T1000 (cell line): ENCODE measurements around the gene PHF2.

ENCODE experiments used
- DNase-seq: peaks from one replicate; lab custom pipeline; 2025; ENCODE audit warnings: mixed read lengths; lab: John Stamatoyannopoulos, UW

PHF2 gene

DNA sequence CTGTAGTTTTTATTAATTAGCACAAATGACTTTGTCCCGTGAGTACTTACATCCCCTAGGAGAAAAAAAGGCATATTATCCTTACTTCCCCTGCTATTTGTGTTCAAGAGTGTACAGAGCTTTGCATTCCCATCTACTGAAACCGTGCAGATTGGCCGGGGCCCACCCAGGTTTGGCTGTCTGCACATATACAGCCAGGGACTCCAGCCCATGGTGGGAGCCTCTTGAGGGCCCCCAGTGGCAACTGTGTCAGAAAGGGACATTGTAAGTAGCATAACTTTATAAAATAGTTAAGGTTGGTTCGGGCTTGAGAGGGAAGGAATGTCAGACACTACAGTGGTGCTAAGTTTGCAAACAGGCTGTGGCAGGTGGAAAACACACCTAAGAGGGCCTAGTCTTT lies 24.7 kb downstream of the PHF2 start:
- no peak for DNase-seq

- no peak for DNase-seq
Observed at GRCh38 chr9:93601666-93602065, 25.3 kb downstream of the PHF2 start.

DNA sequence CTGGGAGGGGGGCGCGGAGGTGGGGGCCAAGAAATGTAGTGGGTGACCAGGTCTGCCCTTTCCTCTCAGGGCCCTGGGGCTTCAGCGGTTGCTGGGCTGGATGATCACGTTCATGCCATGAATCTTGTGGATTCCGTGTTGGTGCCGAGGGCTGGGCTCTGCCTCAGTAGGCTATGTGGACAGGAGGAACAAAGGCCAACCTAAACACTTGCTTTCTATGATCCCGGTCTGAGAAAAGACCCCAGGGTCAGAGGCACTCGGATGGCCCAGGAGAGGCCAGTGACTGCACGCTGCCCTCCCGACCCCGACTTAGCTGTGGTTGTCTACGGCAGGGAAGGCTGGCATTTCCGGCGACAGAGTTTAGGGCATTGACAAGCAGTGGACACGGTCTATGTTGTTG lies 26.6 kb downstream of the PHF2 start:
- no peak for DNase-seq

- no peak for DNase-seq
Observed at GRCh38 chr9:93603906-93604326, 27.5 kb downstream of the PHF2 start.

DNA sequence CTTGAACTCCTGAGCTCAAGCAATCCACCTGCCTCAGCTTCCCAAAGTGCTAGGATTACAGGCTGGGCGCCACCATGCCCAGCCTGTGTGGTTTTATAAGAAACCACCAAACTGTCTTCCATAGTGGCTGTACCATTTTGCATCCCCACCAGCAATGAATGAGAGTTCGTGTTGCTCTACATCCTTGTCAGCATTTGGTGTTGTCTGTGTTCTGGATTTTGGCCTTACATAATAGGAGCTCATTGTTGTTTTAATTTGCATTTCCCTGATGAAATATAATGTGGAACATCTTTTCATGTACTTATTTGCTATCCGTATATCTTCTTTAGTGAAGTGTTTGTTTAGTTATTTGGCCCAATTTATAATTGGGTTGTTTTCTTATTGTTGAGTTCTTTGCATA lies 29.8 kb downstream of the PHF2 start:
- DNase-seq = no peak

DNA sequence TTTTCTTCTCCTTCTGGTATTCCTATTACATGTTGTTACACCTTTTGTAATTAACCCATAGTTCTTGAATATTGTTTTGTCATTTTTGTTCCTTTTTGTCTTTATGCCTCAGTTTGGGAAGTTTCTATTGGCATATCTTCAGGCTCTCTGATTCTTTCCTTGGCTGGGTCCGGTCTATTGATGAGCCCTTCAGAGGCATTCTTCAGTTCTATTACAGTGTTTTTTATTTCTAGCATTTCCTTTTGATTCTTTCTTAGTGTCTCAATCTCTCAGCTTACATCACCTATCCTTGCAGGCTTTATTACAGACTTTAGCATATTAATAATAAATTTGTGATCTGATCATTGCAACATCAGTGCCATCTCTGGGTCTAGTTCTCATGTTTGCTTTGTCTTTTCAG lies 33.8 kb downstream of the PHF2 start:
- DNase-seq = no peak

GRCh38 chr9:93612052-93612795 lies 35.8 kb downstream of the PHF2 start:
- DNase-seq = no peak

GRCh38 chr9:93612796-93613154 lies 36.4 kb downstream of the PHF2 start:
- DNase-seq = no peak

DNA sequence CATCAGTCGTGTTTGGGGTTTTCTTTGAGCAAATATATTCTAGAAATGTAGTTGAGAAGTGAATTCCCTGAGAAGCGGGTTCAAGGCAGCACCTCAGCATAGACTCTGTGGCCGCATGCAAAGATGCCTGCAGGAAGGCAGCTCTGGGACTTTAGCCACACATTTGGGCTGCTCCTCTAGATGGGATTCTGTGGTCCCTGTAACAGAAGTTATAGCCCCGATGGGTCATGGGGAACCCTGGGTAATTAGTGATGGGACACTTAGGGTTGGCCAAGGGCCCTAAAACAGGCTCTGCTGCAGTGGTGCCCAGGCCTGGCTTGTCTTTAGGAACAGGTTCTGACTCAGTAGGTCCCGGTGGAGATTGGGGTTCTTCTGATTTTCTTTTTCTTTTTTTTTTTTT lies 36.8 kb downstream of the PHF2 start:
- DNase-seq = no peak

DNA sequence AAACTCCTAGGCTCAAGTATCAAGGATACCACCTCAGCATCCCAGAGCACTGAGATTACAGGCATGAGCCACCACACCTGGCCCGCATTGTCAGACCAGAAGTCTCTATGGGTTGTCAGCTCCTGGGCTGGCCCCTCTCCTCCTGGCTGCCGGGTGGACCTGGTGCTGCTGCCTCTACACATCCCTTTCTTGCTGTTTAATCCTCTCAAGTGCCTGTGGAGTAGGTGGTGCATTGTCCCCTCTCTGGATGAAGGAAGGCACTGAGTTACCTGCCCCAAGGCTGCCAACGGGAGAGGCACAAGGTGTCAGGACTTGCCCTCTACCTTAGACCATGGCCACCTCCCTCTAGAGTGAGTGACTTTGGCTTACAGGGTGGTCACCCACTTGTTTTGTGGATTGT lies 37.4 kb downstream of the PHF2 start:
- DNase-seq = no peak

- DNase-seq = no peak
Observed at GRCh38 chr9:93614830-93615468, 38.6 kb downstream of the PHF2 start.

- DNase-seq = no peak
Observed at GRCh38 chr9:93616044-93616443, 39.7 kb downstream of the PHF2 start.

- no peak for DNase-seq
Observed at GRCh38 chr9:93617273-93617672, 40.9 kb downstream of the PHF2 start.

DNA sequence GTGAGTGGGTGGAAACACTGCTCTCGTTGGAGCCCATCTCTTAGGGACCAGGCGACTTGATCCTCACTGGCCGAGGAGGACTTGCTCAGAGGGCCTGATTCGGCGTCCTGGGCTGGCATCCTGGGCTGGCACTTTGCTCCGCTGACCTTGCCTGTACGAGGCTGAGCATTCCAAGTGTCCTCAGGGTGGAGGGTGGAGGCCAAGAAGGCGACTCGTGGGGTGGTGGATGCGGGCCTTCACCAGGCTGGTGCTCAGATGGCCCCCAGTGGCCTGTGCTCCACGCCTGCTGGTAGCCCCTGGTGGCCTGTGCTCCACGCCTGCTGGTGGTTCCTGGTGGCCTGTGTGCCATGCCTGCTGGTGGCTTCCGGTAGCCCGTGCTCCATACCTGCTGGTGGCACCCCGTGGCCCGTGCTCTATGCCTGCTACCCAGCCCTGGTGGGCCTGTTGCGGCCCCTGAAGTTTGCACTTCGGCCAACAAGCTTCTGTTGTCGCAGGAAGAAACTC lies 42.9 kb downstream of the PHF2 start:
- no peak for DNase-seq

DNA sequence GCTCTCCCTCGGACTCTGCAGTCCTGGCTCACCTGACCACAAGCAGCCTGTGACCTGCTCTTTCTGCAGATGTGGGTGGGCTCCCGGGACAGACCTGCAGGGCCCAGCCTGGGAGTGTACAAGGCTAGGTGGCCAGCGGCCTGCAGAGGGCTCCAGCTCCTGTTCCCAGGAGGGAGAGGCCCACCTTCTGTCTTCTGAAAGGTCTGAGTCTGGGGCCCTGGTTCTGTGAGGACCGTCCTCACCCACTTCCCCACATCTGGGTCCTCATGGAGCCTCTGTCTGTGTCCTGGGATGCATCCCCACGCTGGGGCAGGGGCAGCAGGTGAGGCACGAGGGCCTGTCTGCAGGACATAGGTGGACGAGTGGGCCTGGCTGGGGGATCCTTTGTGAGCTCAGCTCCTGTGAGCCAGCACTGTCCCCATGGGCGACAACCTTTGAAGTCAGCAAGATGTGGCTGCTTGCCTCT lies 43.7 kb downstream of the PHF2 start:
- no peak for DNase-seq

GRCh38 chr9:93620881-93621820 lies 44.8 kb downstream of the PHF2 start:
- DNase-seq = no peak

- DNase-seq = no peak
Observed at GRCh38 chr9:93621922-93622321, 45.5 kb downstream of the PHF2 start.

DNA sequence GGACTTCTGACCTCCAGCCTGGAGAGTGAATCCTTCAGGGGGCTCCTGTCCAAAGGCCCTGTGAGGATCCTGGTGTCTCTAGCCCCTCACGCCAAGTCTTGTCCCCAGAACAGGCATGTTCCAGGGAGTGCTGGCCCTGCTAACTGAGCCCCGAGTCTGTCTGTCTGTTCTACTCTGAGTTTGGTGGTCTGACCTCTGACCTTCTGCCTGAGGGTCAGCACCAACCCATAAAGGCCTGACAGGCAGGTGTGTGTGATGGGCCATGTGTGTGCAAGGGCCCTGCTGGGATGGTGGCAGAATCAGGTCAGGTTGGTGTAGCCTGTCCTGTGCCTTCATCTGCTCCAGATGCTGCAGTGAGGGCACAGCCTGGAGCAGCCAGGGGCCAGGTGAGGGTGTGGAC lies 46.3 kb downstream of the PHF2 start:
- DNase-seq = no peak

- DNase-seq = no peak
Observed at GRCh38 chr9:93623753-93624152, 47.4 kb downstream of the PHF2 start.

GRCh38 chr9:93624431-93624834 lies 48.0 kb downstream of the PHF2 start:
- no peak for DNase-seq

DNA sequence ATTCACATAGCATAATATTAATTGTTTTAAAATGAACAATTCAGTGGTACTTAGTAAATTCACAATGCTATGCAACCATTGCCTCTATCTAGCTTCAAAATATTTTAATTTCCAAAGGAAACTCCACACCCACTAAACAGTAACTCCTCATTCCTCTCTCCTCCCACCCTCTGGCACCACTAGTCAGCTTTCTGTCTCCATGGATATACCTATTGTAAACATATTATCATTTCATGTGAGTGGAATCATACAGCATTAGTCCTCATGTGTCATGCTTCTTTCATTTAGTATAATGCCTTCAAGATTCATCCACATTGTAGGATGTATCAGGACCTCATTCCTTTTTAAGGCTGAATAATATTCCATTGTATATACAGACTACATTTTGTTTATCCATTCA lies 48.6 kb downstream of the PHF2 start:
- DNase-seq = no peak

GRCh38 chr9:93629920-93630319 lies 53.5 kb downstream of the PHF2 start:
- no peak for DNase-seq
